ENCODE results near the gene MYL7.

The MYL7 gene

GRCh38 chr7:44123190-44124003, 17.7 kb downstream of the MYL7 start, which contains the start of gene POLD2:
POLD2 (minus strand) TSS chr7:44123548; CDS start chr7:44122053, 1,495 bp downstream.
- DNase-seq (ENCODE audit: low spot score), result peak; percentile 100
- no peak for TF ChIP-seq CTCF (IDR thresholded peaks at IDR 0.05; ENCODE audit: extremely low read depth, missing control alignments)

- TF ChIP-seq CTCF (IDR thresholded peaks at IDR 0.05; ENCODE audit: extremely low read depth, missing control alignments), result no peak
- no peak for DNase-seq (ENCODE audit: low spot score)
These were observed 18.6 kb downstream of the MYL7 start for GRCh38 chr7:44122529-44122928.

- no peak for TF ChIP-seq CTCF (IDR thresholded peaks at IDR 0.05; ENCODE audit: extremely low read depth, missing control alignments)
- no peak for DNase-seq (ENCODE audit: low spot score)
These were observed 19.2 kb downstream of the MYL7 start for GRCh38 chr7:44121761-44122420.

GRCh38 chr7:44120395-44120794, 20.7 kb downstream of the MYL7 start:
- no peak for DNase-seq (ENCODE audit: low spot score)
- no peak for TF ChIP-seq CTCF (IDR thresholded peaks at IDR 0.05; ENCODE audit: extremely low read depth, missing control alignments)

GRCh38 chr7:44119829-44120380, 21.2 kb downstream of the MYL7 start:
- no peak for TF ChIP-seq CTCF (IDR thresholded peaks at IDR 0.05; ENCODE audit: extremely low read depth, missing control alignments)
- no peak for DNase-seq (ENCODE audit: low spot score)

GRCh38 chr7:44117801-44118429, 23.2 kb downstream of the MYL7 start:
- TF ChIP-seq CTCF (IDR thresholded peaks at IDR 0.05; ENCODE audit: extremely low read depth, missing control alignments), result no peak
- no peak for DNase-seq (ENCODE audit: low spot score)

Measured in GM20000 (cell line).